GM18505 (cell line): ENCODE measurements around the gene ARHGEF7.
A peak's percentile ranks its signal among the peaks of the same experiment; 100 is the strongest.

Experiments
- ATAC-seq: cut with Tn5 transposase; IDR thresholded peaks from one replicate; pipeline ENCODE4 v1.9.1; 2021; ENCODE audit not compliant: unreplicated experiment
- POLR2A ChIP-seq: IDR thresholded peaks from 4 replicates; pipeline ENCODE4 v1.6.1; 2011; ENCODE audit warnings: borderline replicate concordance; ENCODE audit not compliant: insufficient read depth, insufficient read length; ENCODE audit errors: extremely low read depth

The ARHGEF7 gene

DNA sequence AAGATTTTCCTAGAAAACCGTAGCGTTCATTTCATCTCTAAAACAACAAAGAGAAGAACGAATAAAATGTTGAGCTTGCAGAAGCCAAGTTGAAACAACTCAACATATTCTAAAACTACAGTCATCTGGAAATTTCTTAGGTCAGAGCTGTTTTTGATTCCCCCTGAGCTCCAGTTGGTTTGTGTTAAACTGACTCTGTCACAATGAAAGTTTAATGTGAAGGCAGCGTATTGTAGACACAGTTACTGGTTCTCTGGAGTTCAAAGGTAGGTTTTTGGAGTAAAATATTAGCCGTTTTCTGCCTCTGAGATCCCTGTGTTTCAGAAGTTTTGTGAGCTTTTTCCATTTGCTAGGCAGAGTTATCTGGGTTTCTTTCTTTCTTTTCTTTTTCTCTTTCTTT is 2.2 kb downstream of the ARHGEF7 start:
- TF ChIP-seq POLR2A = no peak

DNA sequence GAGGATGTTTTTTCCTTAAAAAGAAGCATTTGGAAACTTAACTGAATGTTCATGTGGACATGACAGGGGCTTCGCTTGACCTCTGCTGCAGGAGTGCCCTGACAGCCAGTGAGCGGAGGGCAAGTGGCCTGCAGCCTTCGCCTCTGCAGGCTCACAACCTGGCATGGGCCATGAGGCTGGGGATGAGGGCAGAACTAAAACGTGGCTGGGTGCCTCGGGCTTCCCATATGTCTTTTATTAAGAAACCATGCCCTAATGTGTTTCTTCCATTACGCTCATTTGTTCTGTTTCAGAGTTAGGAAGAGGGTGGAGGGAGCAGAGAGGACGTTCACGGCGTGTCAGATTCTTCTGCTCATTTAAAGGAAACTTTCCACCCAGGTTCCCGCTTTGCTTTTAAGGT is 2.9 kb downstream of the ARHGEF7 start:
- ATAC-seq = no peak
- TF ChIP-seq POLR2A = no peak

More for the DNA sequence above, 2.2 kb downstream of the ARHGEF7 start:
- ATAC-seq = no peak

DNA sequence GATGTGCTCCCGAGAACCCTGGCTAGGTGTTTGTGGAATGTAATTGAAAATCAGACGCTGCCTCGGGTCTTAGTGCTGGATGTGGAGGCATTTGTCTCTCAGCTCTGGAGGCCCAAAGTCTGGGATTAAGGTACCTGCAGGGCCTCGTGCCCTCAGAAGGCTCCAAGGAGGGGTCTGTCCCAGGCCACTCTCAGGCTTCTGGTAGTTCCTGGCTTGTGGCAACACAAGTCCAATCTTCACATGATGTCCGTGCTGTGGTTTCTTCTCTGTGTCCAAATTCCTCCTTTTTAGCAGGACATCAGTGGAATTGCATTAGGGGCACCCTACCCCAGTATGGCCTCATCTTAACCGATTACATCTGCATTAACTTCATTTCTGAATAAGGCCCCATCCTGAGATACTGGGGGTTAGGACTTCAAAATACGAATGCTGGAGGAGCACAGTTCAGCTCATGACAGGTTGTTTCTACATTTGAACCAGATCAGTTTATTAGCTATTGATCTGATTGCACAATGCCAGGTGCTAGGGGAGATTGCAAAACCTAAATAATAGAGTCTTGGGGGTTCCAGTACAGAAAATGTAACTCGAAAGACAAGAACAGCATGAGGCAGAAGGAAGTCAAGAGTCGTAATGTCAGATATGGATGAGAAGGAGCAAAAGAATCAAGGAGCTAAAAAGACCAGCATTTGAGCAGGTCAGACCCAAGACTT is 3.9 kb downstream of the ARHGEF7 start:
- ATAC-seq = no peak

DNA sequence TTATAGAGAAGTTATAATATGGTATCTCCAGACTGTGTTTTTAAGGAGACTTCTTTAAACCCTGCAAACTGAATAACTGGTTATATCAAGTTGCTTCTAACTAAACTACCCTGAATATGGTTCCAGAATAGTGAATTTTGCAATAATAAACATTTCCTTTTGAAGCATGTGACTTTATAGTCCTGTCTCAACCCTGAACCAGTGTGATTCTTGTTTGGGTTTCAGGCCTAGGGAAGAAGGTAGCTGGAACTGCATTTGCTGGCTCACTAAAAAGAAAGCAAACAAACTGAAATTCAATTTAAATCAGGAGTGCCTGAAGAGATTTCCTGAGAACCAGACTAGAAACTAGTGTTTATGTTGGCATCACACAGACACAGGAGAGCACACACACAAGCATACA is 4.9 kb downstream of the ARHGEF7 start:
- TF ChIP-seq POLR2A = no peak
- ATAC-seq = no peak

More for the DNA sequence above, 3.9 kb downstream of the ARHGEF7 start:
- no peak for TF ChIP-seq POLR2A

DNA sequence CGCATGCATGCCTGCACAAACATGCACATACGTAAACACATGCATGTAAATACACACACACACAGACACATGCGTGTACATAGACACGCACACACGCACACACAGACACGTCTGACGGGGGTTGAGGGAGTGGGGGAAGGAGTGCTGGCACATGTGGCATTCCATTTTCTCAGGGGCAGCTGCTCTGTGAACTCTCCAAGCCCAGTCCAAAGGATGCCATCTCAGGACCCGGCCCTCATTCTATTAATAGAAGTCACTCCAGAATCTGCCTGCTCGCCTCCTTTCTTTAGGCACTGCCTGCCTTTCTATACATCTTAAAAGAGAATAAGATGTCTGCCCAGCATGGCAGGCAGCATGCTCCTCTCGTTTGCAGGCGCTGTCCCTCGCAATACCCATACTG is 5.3 kb downstream of the ARHGEF7 start:
- no peak for ATAC-seq
- no peak for TF ChIP-seq POLR2A

DNA sequence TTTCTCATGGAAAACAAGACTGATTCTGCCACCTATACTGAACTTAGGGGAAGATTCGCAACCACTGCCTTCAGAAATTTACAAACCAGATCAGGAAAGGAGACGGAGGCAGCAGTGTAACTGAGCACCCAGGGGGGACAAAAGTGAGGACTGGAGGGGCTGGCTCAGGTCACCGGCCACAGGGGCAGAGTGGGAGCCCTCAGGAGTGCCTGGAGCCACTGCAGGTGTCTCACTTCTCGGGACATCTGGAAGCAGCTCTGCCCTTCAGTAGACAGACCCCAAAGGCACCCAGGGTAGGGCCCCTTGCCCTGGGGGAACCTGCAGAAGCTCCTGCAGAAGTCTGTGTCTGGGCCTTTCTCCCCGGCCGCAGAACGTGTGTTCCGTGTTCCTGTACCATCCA is 5.8 kb downstream of the ARHGEF7 start:
- ATAC-seq = no peak
- no peak for TF ChIP-seq POLR2A

DNA sequence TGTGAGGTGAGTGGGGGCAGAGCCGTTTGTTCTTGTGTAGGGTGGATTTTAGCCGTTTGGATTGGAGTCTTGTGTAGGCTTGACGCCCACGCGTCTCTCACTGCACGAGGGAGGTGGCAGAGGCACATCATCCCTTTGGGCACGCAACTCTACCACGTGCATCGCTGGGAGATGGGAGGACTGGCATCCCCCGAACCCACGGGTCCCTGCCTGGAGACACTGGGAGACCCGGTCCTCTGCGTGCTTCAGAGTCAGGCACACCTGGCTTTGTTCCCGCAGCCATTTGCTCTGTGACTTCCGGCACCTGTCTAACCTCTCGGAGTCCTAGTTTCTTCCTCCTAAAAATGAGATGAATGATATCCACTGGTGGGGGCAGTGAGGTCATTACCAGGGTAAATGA is 6.4 kb downstream of the ARHGEF7 start:
- no peak for TF ChIP-seq POLR2A
- no peak for ATAC-seq

DNA sequence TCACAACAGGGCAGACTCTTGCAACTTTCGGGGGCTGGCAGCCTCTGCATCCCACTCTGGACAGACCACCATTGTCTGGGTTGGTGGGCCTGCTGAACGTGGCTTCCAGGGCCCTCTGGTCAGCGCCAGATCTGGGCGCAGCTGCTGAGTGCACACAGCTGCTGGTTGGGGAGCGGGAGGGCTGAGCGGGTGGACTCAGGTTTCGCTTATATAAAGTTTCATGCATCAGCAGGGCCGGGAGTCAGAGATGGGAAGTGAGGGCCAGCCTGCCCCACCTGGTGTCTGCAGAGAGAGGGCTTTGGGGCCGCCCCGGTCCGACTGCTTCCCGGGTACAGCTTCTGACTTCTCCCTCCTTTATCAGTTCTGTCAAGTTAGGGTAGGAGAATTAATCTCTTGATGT is 6.9 kb downstream of the ARHGEF7 start:
- no peak for TF ChIP-seq POLR2A
- no peak for ATAC-seq

DNA sequence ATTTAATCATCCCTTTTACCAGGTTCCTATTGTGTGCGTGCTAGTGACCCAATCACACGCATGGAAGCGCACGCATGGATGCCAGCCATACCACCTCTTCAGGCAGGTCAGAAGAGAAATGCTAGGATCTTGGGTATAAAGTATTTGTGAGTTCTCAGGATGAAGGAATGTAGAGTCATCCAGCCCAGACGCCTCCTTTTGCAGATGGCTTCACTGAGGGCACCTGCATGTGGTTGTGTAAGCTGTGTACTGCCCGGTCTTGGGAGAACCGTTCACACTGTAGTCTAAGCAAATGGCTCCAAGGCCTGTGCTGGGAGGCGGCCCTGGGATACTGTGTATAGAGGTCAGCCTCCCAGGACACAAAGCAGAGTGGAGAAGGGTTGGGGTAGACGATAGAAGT is 7.5 kb downstream of the ARHGEF7 start:
- ATAC-seq = no peak
- no peak for TF ChIP-seq POLR2A

DNA sequence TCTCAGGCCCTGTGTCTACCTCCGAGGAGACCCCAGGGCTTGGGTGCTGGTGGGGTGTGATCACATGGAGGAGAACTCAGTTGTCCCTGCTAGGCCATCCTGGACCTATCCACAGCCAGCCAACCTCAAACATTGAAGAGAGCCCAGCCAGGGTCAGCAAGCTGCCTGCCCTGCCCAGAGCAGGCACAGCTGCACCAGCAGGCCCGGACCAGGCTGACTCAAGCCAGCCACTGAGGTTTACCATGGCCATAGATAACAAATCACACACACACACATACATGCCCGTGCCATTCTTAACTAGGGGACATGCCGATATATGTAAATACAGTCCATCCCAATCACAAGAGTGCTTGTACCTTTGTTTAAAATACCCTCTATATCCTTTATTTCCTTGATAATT is 8.1 kb downstream of the ARHGEF7 start:
- ATAC-seq = no peak
- no peak for TF ChIP-seq POLR2A

DNA sequence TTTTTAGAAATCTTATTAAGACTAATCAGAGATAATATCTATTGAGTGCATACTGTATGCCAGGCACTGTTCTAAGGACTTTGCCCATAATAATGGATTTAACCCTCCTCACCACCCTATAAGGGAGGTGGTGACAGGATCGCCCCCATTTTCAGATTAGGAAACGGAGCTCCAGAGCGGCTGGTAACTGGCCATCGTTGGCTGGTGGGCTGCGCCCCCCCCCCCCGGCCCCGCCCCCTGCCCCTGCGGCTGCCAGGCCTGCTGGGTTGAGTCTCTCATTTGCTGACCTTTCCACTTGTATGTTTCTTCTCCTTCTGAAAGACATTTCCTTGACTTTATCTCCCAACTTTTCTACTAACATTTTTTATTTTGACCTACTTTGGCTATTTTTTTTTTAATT is 8.5 kb downstream of the ARHGEF7 start:
- no peak for TF ChIP-seq POLR2A
- no peak for ATAC-seq

DNA sequence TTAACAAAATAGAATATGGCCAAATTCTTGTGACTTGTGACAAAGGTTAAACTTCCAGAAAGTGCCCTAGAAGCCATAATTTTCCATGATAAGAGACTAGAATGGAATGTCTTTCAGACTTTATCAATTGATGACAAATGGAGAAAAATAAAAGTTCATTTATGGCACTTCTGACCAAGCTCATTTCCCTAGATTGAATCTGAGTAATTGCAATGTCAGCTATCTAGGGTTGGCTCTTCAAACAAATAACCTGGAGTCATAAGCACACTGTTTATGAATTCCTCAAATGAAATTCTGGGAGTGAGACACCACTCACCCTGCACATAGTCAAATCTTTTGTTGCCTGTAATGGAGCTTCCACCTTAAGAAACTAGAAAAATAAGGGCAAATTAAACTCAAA is 11.4 kb downstream of the ARHGEF7 start:
- no peak for TF ChIP-seq POLR2A
- ATAC-seq = no peak

DNA sequence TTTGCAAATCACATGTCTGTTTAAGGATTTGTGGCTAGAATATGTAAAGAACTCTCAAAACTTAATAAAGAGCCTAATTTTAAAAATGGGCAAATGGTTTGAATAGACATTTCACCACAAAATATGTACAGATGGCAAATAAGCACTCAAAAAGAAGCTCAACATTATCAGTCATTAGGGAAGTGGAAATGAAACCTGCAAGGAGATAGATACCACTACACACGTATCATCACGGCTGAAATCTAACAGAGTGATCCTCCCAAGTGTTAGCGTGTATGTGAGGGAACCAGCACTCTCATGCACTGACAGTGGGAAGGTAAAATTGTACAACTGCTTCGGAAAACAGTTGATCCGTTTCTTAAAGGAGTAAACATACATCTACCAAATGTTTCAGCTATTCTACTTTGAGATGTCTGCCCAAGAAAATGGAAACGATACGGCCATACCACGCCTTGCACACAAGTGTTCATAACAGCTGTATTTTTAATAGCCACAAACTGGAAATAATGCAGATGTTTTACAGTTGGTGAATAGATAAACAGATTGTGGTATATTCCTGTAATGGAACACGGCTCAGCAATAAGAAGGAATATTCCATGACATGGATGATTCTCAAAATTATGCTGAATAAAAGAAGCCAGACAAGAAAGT is 14.5 kb downstream of the ARHGEF7 start:
- ATAC-seq = peak; percentile 98
- TF ChIP-seq POLR2A = no peak

DNA sequence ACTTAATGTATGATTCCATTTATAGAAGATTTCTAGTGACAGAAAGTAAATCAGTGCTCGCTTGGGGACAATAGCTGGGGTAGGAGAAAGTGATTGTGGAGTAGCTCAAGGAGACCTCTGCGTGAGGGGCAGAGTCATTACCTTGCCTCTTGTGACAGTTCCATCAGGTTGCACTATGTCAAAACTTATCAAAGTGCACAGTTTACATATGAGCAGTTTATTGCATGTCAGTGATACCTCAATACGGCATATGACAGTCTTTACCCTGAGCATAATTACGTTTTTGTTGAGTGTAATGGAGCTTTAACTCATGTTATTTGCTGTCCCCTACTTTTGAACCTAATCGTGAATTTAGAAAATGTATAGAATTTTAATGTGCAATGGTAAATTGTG is 15.0 kb downstream of the ARHGEF7 start:
- TF ChIP-seq POLR2A = no peak

More for the DNA sequence above, 15.0 kb downstream of the ARHGEF7 start:
- no peak for ATAC-seq
